Cardiac fibroblast (primary cell): Measurements from ENCODE around the gene EIF2B5.

Experiments used
- DNase-seq, 2 donors: peaks; one replicate each; pipeline versions ENCODE4 v3.0.0 to v3.0.0-alpha.2; 2010; ENCODE audit warnings: low read depth in 2 of 2
- H3K4me3 ChIP-seq, 2 donors: replicated peaks in 1 of 2; 1 replicate in 1 of 2; 2 replicates in 1 of 2; pipeline ENCODE4 v1.5.1; 2011; ENCODE audit warnings: low read depth in 2 of 2, low read length in 2 of 2, mild to moderate bottlenecking in 2 of 2, moderate library complexity in 1 of 2
- CTCF ChIP-seq: IDR thresholded peaks from one replicate; pipeline ENCODE4 v1.5.1; 2011; ENCODE audit warnings: low read depth, mild to moderate bottlenecking, low read length, inconsistent platforms

Gene EIF2B5

GRCh38 chr3:184172681-184173373, 37.7 kb downstream of the EIF2B5 start:
- no peak overlapping the region for H3K4me3 ChIP-seq
- peak; percentile 83 to 98 for DNase-seq
- no peak for TF ChIP-seq CTCF

GRCh38 chr3:184173374-184173722, 38.2 kb downstream of the EIF2B5 start:
- no peak for DNase-seq
- H3K4me3 ChIP-seq = no peak overlapping the region
- TF ChIP-seq CTCF = no peak

GRCh38 chr3:184174284-184174645, 39.1 kb downstream of the EIF2B5 start:
- no peak for DNase-seq
- H3K4me3 ChIP-seq = no peak overlapping the region
- TF ChIP-seq CTCF = no peak

DNA sequence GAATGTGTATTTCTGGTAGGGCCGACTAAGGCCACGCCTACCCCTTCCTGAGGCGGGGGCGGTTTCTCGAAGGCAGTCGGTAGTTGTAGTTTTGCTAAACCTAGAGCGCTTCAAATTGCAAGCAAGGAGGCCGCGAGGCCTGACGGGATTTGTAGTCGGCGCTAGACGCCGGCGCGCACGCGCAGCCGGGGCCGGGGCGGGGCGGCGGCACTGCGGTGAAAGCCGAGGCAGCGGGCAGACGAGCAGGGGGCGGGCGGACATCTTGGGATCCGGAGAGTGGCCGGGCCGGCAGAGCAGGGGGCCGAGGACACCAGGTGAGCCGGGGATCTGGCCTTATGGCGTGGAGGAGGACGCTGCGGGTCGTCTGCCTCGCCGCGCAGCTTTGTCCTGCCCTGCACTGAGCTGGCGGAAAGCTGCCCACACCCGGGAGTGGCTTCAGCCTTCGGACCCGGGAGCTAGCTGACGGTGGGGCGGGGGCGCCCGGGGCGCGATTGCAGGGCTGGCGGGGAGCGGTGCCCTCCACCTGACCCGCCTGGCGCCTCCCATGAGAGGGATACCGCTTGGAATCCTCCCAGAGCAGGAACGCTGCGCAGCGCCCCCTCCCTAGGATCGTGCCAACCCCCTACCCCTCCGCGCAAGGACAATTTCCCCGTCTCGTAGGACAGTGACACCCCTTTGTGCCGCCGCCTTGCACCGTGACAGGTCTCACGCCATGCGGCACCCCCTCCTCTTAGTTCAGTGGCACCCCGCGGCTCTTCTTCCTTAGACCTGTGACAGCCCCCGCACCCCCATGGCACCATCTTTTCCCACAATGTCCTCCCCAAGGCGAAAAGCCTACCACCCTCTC, 39.7 kb downstream of the EIF2B5 start, which contains the start of gene AP2M1:
Gene AP2M1, plus strand, starts transcription at position 210 of the 847 bp plus-strand sequence. CDS start 2,139 bp downstream, outside the sequence.
- no peak for TF ChIP-seq CTCF
- DNase-seq = peak; percentile 100
- peak within 1 kb of the TSS; percentile 98 to 99 for H3K4me3 ChIP-seq

DNA sequence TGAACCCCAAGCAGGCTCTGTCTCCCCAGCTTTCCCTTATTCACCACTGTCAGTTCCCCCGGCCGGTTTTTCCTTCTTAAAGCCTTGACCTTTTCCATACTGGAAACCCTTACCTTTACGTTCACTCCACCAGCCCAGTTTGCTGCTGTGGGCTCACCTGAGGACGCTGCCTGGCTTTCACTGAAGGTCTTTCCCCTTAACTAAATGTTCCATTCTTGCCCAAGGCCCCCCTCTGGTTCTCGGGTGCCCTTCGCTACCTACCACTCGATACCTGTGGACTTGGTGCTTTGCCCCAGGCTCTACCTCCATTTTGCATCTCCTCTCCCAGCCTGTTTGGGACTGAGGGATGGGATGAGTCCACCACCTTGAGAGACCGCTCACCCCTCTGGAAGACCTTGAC, 40.3 kb downstream of the EIF2B5 start:
- no peak for DNase-seq
- H3K4me3 ChIP-seq = peak overlapping the region; percentile 98 to 99
- TF ChIP-seq CTCF = no peak

GRCh38 chr3:184175981-184176376, 40.8 kb downstream of the EIF2B5 start:
- TF ChIP-seq CTCF = no peak
- peak in 1 of 2 donors; percentile 32 for DNase-seq
- peak overlapping the region; percentile 98 to 99 for H3K4me3 ChIP-seq
